Panc1 (cell line): ENCODE results near the gene RAP2C. TPM values are rescaled to one million over a fixed set of nuclear protein-coding genes. Genes with fewer than 3 reads are reported as not detected.

ENCODE experiments used
- ATAC-seq: fragments of 200-7000 bp; cut with Tn5 transposase; 2 replicates; pipeline ENCODE4 v1.9.1; 2020; ENCODE audit warnings: mild to moderate bottlenecking, moderate library complexity
- BruUV-seq: library from RNA; stranded (reverse); fragments of 400-500 nt; replicated peaks from 2 replicates; lab custom pipeline; 2021; lab: Mats Ljungman, UMichigan
- CTCF ChIA-PET: fragments of 300-600 bp; sonication (Branson Sonifier 250); formaldehyde crosslinking; loops from one replicate; lab custom pipeline; 2022; ENCODE audit warnings: antibody characterized with exemption; lab: Charles Lee
- POLR2A ChIA-PET: fragments of 300-600 bp; sonication (Branson Sonifier 250); formaldehyde crosslinking; loops from one replicate; lab custom pipeline; 2022; ENCODE audit warnings: antibody characterized with exemption; lab: Charles Lee
- DNase-seq: peaks from one replicate; pipeline ENCODE4 v3.0.0-alpha.2; 2010; ENCODE audit warnings: low read depth, low spot score
- H3K27ac ChIP-seq: 2 replicates; pipeline ENCODE4 v1.5.1; 2011; ENCODE audit warnings: mild to moderate bottlenecking, low read length, inconsistent platforms
- H3K27me3 ChIP-seq: fragments of 200-500 bp; sonication (Bioruptor generic); 2 replicates; pipeline ENCODE4 v1.6.0; 2014; ENCODE audit warnings: low read length, inconsistent platforms; ENCODE audit not compliant: control insufficient read depth, insufficient read depth
- H3K36me3 ChIP-seq: fragments of 200-500 bp; sonication (Bioruptor generic); 2 replicates; pipeline ENCODE4 v1.5.1; 2014; ENCODE audit warnings: inconsistent platforms, mild to moderate bottlenecking, low read length, moderate library complexity; ENCODE audit not compliant: control insufficient read depth, insufficient read depth
- H3K4me1 ChIP-seq: 2 replicates; pipeline ENCODE4 v1.5.1; 2011; ENCODE audit warnings: inconsistent platforms, mild to moderate bottlenecking, low read length, moderate library complexity; ENCODE audit not compliant: control insufficient read depth, insufficient read depth
- H3K4me3 ChIP-seq, 2 experiments: 2 replicates each; pipeline ENCODE4 v1.5.1; 2011 to 2012; ENCODE audit warnings: low read depth in 2 of 2, low read length in 2 of 2, mild to moderate bottlenecking in 2 of 2, inconsistent platforms in 1 of 2, moderate library complexity in 1 of 2
- H3K9me3 ChIP-seq: fragments of 200-500 bp; sonication (Bioruptor generic); 2 replicates; pipeline ENCODE4 v1.5.1; 2014; ENCODE audit warnings: low read depth, mild to moderate bottlenecking, inconsistent platforms, low read length, moderate library complexity; ENCODE audit not compliant: control insufficient read depth, insufficient read depth
- POLR2AphosphoS5 ChIP-seq: IDR thresholded peaks from 2 replicates; pipeline ENCODE4 v1.6.1; 2012; ENCODE audit warnings: mild to moderate bottlenecking, low read depth, low read length, moderate library complexity
- SIN3A ChIP-seq: IDR thresholded peaks from 2 replicates; pipeline ENCODE4 v1.6.1; 2012; ENCODE audit warnings: low read depth, mild to moderate bottlenecking, low read length, moderate library complexity, borderline replicate concordance; ENCODE audit not compliant: insufficient read depth
- TCF7L2 ChIP-seq: IDR thresholded peaks from 2 replicates; pipeline ENCODE4 v1.6.1; 2011; ENCODE audit warnings: mild to moderate bottlenecking, low read depth, low read length, inconsistent platforms
- in situ Hi-C: cut with HindIII; loops from 2 replicates; pipeline ENCODE4 v1.10.0; 2016; ENCODE audit warnings: low sequenced_read_pairs, low pct_unique_long_range_greater_than_20kb
- intact Hi-C: fragments of 100-400 bp; cut with micrococcal nuclease; formaldehyde crosslinking; loops from one replicate; pipeline ENCODE4 v1.10.0; 2022; ENCODE audit not compliant: unreplicated experiment
- total RNA-seq: library from RNA; stranded (reverse); gene quantifications from one replicate; pipeline ENCODE4 v1.2.1, GENCODE V29; 2021; ENCODE audit not compliant: unreplicated experiment
- TF ChIP-seq, protein P1 (sequence below): fragments of 450-650 bp; IDR thresholded peaks from 2 replicates; pipeline ENCODE4 v1.5.1; 2017; ENCODE audit warnings: mild to moderate bottlenecking
- TF ChIP-seq, protein P2 (sequence below), 2 experiments: IDR thresholded peaks; 2 replicates each; pipeline ENCODE4 v1.6.1; 2011 to 2012; ENCODE audit warnings: low read depth in 2 of 2, control low read depth in 1 of 2, low read length in 1 of 2, mild to moderate bottlenecking in 1 of 2, moderate library complexity in 1 of 2; ENCODE audit not compliant: insufficient read depth in 1 of 2

RAP2C gene
- total RNA-seq, 1 experiment from 2014 or later, result 36.2 TPM

DNA sequence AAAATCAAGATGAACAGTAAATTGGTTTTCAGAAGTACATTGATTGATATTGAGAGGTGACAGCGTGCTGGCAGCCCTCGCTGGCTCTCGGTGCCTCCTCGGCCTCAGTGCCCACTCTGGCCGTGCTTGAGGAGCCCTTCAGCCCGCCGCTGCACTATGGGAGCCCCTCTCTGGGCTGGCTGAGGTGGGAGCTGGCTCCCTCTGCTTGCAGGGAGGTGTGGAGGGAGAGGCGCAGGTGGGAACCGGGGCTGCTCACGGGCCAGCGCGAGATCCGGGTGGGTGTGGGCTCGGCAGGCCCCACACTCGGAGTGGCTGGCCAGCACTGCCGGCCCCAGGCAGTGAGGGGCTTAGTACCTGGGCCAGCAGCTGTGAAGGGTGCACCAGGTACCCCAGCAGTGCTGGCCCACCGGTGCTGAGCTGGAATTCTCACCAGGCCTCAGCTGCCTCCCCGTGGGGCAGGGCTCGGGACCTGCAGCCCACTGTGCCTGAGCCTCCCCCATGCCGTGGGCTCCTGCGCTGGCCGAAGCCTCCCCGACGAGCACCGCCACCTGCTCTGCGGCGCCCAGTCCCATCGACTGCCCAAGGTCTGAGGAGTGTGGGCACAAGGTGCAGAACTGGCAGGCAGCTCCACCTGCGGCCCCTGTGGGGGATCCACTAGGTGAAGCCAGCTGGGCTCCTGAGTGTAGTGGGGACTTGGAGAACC lies 25.2 kb downstream of the RAP2C start:
- BruUV-seq, result no TSS peak
- POLR2A ChIA-PET, result no interaction called here

DNA sequence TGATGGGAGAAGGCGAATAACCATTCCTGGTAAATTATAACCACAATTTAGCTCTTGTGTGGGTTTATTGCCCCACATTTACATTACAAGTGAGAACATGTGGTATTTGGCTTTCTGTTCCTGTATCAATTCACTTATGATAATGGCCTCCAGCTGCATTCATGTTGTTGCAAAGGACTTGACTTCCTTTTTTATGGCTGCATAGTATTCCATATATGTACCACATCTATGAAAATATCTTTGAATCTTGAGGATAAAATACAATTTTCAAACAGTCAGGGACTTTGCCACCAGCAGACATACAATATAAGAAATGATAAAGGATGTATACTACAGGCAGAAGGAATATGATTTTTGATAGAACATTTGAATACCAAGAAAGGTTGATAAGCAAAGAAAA lies 27.3 kb downstream of the RAP2C start:
- in situ Hi-C loops, result no loop called here
- no TSS peak for BruUV-seq

More for the DNA sequence above, 25.2 kb downstream of the RAP2C start:
- ATAC-seq (no peak), DNase-seq (no peak)
- Histone ChIP-seq H3K27me3 (no peaks in the 10 kb centered on the region), H3K9me3 (no peaks in the 10 kb centered on the region), H3K4me3 (no peak overlapping the region), H3K36me3 (no peaks in the 10 kb centered on the region), H3K27ac (no peak overlapping the region), H3K4me1 (no peaks in the 10 kb centered on the region)
- TF ChIP-seq SIN3A, result no peak
- TF ChIP-seq TCF7L2, result no peak
- TF ChIP-seq, protein P1, sequence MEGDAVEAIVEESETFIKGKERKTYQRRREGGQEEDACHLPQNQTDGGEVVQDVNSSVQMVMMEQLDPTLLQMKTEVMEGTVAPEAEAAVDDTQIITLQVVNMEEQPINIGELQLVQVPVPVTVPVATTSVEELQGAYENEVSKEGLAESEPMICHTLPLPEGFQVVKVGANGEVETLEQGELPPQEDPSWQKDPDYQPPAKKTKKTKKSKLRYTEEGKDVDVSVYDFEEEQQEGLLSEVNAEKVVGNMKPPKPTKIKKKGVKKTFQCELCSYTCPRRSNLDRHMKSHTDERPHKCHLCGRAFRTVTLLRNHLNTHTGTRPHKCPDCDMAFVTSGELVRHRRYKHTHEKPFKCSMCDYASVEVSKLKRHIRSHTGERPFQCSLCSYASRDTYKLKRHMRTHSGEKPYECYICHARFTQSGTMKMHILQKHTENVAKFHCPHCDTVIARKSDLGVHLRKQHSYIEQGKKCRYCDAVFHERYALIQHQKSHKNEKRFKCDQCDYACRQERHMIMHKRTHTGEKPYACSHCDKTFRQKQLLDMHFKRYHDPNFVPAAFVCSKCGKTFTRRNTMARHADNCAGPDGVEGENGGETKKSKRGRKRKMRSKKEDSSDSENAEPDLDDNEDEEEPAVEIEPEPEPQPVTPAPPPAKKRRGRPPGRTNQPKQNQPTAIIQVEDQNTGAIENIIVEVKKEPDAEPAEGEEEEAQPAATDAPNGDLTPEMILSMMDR, result no peak
- in situ Hi-C loops, result no loop called here
- intact Hi-C loops, result no loop called here
- CTCF ChIA-PET, result no interaction called here

More for the DNA sequence above, 27.3 kb downstream of the RAP2C start:
- Histone ChIP-seq H3K4me1 (no peaks in the 10 kb centered on the region), H3K4me3 (no peak overlapping the region), H3K9me3 (no peaks in the 10 kb centered on the region), H3K27me3 (no peaks in the 10 kb centered on the region), H3K36me3 (no peaks in the 10 kb centered on the region), H3K27ac (no peak overlapping the region)
- DNase-seq (no peak), ATAC-seq (no peak)
- intact Hi-C loops, result no loop called here
- ChIA-PET CTCF (interaction anchor here (0.9 kb wide), 1 partner anchor 100 kb away, joined by 3 read pairs; no protein-coding TSS in a partner anchor), POLR2A (no interaction called here)
- TF ChIP-seq, protein P1, result no peak
- TF ChIP-seq SIN3A (no peak), TCF7L2 (no peak), POLR2AphosphoS5 (no peak)
- TF ChIP-seq, protein P2, sequence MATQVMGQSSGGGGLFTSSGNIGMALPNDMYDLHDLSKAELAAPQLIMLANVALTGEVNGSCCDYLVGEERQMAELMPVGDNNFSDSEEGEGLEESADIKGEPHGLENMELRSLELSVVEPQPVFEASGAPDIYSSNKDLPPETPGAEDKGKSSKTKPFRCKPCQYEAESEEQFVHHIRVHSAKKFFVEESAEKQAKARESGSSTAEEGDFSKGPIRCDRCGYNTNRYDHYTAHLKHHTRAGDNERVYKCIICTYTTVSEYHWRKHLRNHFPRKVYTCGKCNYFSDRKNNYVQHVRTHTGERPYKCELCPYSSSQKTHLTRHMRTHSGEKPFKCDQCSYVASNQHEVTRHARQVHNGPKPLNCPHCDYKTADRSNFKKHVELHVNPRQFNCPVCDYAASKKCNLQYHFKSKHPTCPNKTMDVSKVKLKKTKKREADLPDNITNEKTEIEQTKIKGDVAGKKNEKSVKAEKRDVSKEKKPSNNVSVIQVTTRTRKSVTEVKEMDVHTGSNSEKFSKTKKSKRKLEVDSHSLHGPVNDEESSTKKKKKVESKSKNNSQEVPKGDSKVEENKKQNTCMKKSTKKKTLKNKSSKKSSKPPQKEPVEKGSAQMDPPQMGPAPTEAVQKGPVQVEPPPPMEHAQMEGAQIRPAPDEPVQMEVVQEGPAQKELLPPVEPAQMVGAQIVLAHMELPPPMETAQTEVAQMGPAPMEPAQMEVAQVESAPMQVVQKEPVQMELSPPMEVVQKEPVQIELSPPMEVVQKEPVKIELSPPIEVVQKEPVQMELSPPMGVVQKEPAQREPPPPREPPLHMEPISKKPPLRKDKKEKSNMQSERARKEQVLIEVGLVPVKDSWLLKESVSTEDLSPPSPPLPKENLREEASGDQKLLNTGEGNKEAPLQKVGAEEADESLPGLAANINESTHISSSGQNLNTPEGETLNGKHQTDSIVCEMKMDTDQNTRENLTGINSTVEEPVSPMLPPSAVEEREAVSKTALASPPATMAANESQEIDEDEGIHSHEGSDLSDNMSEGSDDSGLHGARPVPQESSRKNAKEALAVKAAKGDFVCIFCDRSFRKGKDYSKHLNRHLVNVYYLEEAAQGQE (IDR thresholded peaks at IDR 0.05; ENCODE audit: insufficient read depth in 1 of 2, low read depth in 2 of 2, low read length in 1 of 2), result no peak
